ENCODE measurements around the gene ARHGAP15. TPM values are rescaled to one million over a fixed set of nuclear protein-coding genes. Genes with fewer than 3 reads are reported as not detected.
"Not testable (repeated sequence)": the region's sequence is repeated elsewhere in the genome, so short reads cannot be mapped to it uniquely, and the experiment has no call there.

The ARHGAP15 gene
- total RNA-seq, 1 donor from 2014 or later, result not detected

DNA sequence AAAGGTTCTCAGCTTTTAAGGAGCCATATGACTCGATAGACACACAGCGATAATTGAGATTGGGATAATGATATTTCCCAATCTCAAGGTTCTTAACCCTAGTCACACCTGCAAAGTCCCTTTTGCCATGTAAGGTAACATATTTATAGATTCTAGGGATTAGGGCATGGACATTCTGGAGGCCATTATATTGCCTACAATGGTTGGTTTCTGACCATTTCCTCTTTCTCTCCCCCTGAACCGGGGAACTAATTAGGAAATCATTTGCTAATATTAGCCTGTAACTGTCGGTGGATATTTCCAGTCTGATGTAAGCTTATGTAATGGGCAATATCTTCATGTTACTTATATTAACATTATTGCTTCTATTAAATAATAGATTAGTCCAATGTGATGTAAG is 40.8 kb upstream of the ARHGAP15 start:
- TF ChIP-seq, protein P1, sequence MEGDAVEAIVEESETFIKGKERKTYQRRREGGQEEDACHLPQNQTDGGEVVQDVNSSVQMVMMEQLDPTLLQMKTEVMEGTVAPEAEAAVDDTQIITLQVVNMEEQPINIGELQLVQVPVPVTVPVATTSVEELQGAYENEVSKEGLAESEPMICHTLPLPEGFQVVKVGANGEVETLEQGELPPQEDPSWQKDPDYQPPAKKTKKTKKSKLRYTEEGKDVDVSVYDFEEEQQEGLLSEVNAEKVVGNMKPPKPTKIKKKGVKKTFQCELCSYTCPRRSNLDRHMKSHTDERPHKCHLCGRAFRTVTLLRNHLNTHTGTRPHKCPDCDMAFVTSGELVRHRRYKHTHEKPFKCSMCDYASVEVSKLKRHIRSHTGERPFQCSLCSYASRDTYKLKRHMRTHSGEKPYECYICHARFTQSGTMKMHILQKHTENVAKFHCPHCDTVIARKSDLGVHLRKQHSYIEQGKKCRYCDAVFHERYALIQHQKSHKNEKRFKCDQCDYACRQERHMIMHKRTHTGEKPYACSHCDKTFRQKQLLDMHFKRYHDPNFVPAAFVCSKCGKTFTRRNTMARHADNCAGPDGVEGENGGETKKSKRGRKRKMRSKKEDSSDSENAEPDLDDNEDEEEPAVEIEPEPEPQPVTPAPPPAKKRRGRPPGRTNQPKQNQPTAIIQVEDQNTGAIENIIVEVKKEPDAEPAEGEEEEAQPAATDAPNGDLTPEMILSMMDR (conservative IDR thresholded peaks at IDR 0.05; ENCODE audit: low read depth, low read length), result no peak
- H3K4me3 ChIP-seq (ENCODE audit: low read depth, low read length), result no peak overlapping the region
- DNase-seq (ENCODE audit: low read depth), result no peak

DNA sequence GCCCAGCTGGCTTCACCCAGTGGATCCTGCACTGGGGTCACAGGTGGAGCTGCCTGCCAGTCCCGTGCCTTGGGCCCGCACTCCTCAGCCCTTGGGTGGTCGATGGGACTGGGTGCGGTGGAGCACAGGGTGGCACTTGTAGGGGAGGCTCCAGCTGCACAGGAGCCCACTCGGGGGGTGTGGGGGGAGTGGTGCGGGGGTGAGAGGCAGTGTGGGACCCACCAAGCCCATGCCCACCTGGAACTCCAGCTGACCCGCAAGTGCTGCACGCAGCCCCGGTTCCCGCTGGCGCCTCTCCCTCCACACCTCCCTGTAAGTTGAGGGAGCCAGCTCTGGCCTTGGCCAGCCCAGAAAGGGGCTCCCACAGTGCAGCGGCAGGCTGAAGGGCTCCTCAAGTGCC is 39.7 kb upstream of the ARHGAP15 start:
- not testable (repeated sequence) for H3K4me3 ChIP-seq (ENCODE audit: low read depth, low read length); DNase-seq (ENCODE audit: low read depth)

DNA sequence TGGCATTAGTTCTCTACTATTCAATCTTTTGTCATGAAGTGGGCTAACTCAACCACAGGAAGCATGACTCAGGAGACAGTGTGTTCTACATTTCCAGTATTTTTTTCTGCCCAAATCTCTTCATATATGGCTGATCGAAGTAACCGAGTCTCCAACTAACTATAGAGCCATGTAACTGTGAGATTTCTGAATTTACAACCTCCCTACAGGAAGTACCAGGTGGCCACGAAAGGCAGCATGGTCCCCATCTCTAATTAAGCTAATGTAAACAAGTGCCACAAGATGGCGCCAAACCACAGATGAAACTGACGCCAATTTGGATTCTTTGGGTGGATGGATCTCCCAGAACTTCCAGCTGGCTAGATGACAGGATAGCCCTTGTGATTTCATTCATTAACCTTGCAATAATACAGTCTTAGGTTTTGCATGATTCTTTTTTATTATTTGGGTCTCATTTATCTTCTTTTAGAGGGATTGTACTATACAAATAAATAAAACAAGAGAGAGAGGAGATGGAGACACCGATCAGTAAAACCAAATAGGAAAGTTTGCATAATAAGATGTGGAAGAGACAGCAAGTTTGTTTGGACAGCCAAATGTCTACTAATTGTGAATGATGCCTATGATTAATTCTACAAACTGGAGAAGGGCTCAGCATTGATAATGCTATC is 18.3 kb upstream of the ARHGAP15 start:
- H3K4me3 ChIP-seq (ENCODE audit: low read depth, low read length), result no peak overlapping the region
- TF ChIP-seq, protein P1 (conservative IDR thresholded peaks at IDR 0.05; ENCODE audit: low read depth, low read length), result peak; percentile 83
- DNase-seq (ENCODE audit: low read depth), result peak; percentile 20

DNA sequence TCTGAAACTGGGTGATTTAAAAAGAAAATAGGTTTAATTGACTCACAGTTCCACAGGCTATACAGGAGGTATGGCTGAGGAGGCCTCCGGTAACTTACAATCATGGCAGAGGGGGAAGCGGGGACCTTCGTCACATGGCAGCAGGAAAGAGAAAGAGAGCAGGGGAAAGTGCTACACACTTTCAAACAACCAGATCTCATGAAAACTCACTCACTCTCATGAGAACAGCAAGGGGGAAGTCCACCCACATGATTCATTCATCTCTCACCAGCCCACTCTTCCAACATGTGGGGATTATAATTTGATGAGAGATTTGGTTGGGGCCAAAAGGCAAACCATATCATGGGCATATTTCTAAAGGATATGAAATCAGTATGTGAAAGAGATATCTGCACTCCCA is 12.0 kb upstream of the ARHGAP15 start:
- DNase-seq (ENCODE audit: low read depth), result no peak
- H3K4me3 ChIP-seq (ENCODE audit: low read depth, low read length), result no peak overlapping the region
- TF ChIP-seq, protein P1 (conservative IDR thresholded peaks at IDR 0.05; ENCODE audit: low read depth, low read length), result no peak

DNA sequence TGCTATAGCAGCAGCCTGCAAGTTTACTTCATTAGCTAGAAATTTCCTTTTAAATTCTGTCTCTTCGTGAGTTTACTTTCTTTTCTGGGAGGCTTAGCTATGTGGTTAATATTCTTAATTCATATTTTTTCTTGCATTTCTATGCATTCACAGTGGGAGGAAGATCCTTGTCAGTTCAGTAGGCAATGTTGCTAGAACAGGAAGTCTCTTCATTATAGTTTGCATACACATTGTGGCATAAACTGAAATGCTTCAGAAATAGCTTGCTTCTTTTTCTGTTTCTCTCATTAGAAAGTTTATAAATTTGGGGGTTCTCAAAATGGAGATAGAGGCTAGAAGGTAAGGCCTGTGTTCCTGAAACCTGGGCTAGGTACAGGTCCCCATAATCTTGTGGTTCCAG is 8.1 kb upstream of the ARHGAP15 start:
- no peak for DNase-seq (ENCODE audit: low read depth)
- TF ChIP-seq, protein P1 (conservative IDR thresholded peaks at IDR 0.05; ENCODE audit: low read depth, low read length), result no peak
- no peak overlapping the region for H3K4me3 ChIP-seq (ENCODE audit: low read depth, low read length)

DNA sequence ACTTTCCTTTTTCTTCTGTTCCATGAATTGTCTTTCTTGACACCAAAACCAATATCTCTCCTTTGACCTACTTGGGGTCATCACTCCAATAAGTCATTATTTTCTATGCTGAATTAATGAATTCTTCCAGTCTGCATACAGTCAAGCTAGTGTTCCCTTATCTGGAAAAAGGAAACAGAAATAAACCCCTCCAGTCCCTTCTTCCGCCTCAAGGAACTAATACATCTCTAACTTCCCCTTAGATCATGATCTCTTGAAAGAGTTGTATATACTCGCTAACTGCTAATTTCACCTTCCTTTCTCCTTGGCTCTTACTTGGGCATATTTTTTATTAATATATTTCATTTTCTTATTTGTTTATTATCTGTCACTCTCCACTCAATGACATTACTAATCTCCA is 7.3 kb upstream of the ARHGAP15 start:
- DNase-seq (ENCODE audit: low read depth), result no peak
- TF ChIP-seq, protein P1 (conservative IDR thresholded peaks at IDR 0.05; ENCODE audit: low read depth, low read length), result no peak
- H3K4me3 ChIP-seq (ENCODE audit: low read depth, low read length), result no peak overlapping the region

DNA sequence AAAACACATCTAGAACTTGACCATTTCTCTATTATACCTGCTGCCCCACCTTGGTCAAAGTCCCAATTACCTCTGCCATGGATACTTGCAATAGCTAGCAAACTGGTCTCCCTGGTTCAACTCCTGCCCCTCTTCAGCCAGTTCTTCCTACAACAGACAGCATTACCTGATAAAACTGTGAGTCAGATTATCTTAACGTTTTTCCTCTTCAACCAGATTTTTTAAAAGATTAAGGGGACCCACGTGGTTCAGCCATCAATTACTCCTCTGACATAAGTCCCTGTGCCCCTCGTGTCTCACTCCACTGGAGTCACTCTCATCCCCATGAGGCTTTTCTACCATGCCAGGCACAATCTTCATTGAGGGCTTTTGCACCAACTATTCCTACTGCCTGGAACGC is 5.3 kb upstream of the ARHGAP15 start:
- no peak overlapping the region for H3K4me3 ChIP-seq (ENCODE audit: low read depth, low read length)
- TF ChIP-seq, protein P1 (conservative IDR thresholded peaks at IDR 0.05; ENCODE audit: low read depth, low read length), result no peak
- DNase-seq (ENCODE audit: low read depth), result no peak
